ENCODE measurements around the gene RALGPS2. TPM values are rescaled to one million over a fixed set of nuclear protein-coding genes. Genes with fewer than 3 reads are reported as not detected.

The RALGPS2 gene
- total and polyA plus RNA-seq, 2 of the 8 experiments (the other 6 are each of a cell fraction or from before 2014, with no cell fraction given): 6.7 to 38.0 TPM

DNA sequence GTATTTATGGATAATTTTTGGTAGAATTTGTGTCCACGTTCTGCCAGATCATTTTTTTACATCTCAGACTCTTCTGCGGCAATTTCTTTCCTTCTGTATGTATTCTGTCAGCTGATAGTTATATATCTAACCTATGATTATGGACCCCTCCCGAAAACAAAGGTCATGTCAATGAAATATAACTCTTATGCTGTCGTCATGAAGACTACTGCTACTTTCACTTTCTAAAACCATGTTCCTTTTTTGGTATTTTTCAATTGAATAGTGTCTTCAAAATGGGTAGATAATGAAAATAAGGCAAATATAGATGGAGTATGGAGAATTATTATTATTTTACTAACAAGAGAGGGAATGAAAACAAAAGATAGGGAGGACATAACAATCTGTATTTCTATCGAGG lies 142.6 kb downstream of the RALGPS2 start:
- Histone ChIP-seq H2BK15ac (ENCODE audit: low read length) (no peak overlapping the region), H3K18ac (ENCODE audit: extremely low read depth, low read length) (no peak overlapping the region), H3K14ac (ENCODE audit: insufficient read length) (no peak overlapping the region), H2BK12ac (ENCODE audit: low read depth, low read length) (no peak overlapping the region), H3K27me3 (replicated peaks in 1 of 4; ENCODE audit: control insufficient read depth in 3 of 4, extremely low read depth in 1 of 4, insufficient read depth in 3 of 4, low read length in 3 of 4) (no peaks in the 10 kb centered on the region), H3K9ac (replicated peaks in 1 of 4; ENCODE audit: extremely low read depth in 1 of 4, low read depth in 3 of 4, low read length in 3 of 4) (no peak overlapping the region), H3K36me3 (ENCODE audit: control insufficient read depth in 2 of 4, insufficient read depth in 4 of 4, low read length in 3 of 4) (no peaks in the 10 kb centered on the region), H3K4me2 (ENCODE audit: insufficient read depth in 1 of 2, low read depth in 2 of 2, low read length in 2 of 2) (no peak overlapping the region), H3K9me3 (ENCODE audit: insufficient read depth in 2 of 2, low read depth in 1 of 2, low read length in 1 of 2) (no peaks in the 10 kb centered on the region), H3K4me1 (replicated peaks in 1 of 4; ENCODE audit: control insufficient read depth in 3 of 4, insufficient read depth in 4 of 4, low read length in 3 of 4) (peaks cover 0 to 6% (median 2%) of the 10 kb centered on the region in 4 experiments; a peak in 2 of 7 replicates), H2AFZ (ENCODE audit: low read length) (no peak overlapping the region), H3K4me3 (ENCODE audit: extremely low read depth in 1 of 4, insufficient read depth in 2 of 4, low read depth in 3 of 4, low read length in 4 of 4) (no peak overlapping the region), H2BK120ac (replicated peaks; ENCODE audit: low read depth, low read length) (no peak overlapping the region), H3K27ac (ENCODE audit: low read depth, low read length) (no peak overlapping the region), H3K23me2 (ENCODE audit: low read depth, low read length) (no peaks in the 10 kb centered on the region), H4K5ac (ENCODE audit: insufficient read length, low read depth, low read length) (no peak overlapping the region), H2AK5ac (ENCODE audit: low read depth, low read length) (no peak overlapping the region), H4K91ac (replicated peaks; ENCODE audit: insufficient read length, low read length) (no peak overlapping the region), H2BK20ac (ENCODE audit: low read length) (no peak overlapping the region), H3K56ac (replicated peaks; ENCODE audit: insufficient read length, low read depth, low read length) (no peak overlapping the region), H4K20me1 (replicated peaks in 1 of 2; ENCODE audit: control insufficient read depth in 1 of 2, insufficient read depth in 2 of 2, low read length in 2 of 2) (no peaks in the 10 kb centered on the region), H2BK5ac (ENCODE audit: low read depth, low read length) (no peak overlapping the region), H3K23ac (ENCODE audit: insufficient read length) (no peak overlapping the region), H3K79me1 (ENCODE audit: low read depth, low read length) (no peaks in the 10 kb centered on the region), H4K8ac (ENCODE audit: extremely low read depth, insufficient read depth, low read length) (no peak overlapping the region), H3K4ac (replicated peaks; ENCODE audit: insufficient read length, low read depth, low read length) (no peak overlapping the region), H3K79me2 (ENCODE audit: control insufficient read depth in 1 of 2, insufficient read depth in 2 of 2, low read length in 2 of 2) (no peaks in the 10 kb centered on the region)
- DNase-seq (ENCODE audit: low read depth in 1 of 2, low spot score in 2 of 2) (no peak), FAIRE-seq (no peak)
- ChIA-PET CTCF (ENCODE audit: partially characterized antibody) (interaction anchor here (1.0 to 1.5 kb wide), 2 partner anchors 132 to 135 kb away, joined by 5 to 6 read pairs; no protein-coding TSS in a partner anchor), POLR2A (ENCODE audit: partially characterized antibody) (no interaction called here)
- WGBS, 2 experiments (ENCODE audit: extremely low coverage in 1 of 2, insufficient coverage in 1 of 2, insufficient read length in 1 of 2, insufficient replicate concordance in 2 of 2, low coverage in 1 of 2, low lambda C conversion rate in 2 of 2, missing lambda C conversion rate in 1 of 2): 91% methylated on average over 5 of the region's 5 CpGs; no CpG with 5 or more reads in 1 of the 2 experiments
- TF ChIP-seq KDM5A (IDR thresholded peaks at IDR 0.05; ENCODE audit: low read length): no peak
- TF ChIP-seq KDM1A (IDR thresholded peaks at IDR 0.05; ENCODE audit: borderline replicate concordance, low read length): no peak
- TF ChIP-seq, protein P1, sequence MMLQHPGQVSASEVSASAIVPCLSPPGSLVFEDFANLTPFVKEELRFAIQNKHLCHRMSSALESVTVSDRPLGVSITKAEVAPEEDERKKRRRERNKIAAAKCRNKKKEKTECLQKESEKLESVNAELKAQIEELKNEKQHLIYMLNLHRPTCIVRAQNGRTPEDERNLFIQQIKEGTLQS (IDR thresholded peaks at IDR 0.05; ENCODE audit: insufficient read depth, low read depth, low read length): no peak
- no peak for TF ChIP-seq CBX8 (IDR thresholded peaks at IDR 0.05; ENCODE audit: borderline replicate concordance, low read depth, low read length)
- TF ChIP-seq, protein P2, sequence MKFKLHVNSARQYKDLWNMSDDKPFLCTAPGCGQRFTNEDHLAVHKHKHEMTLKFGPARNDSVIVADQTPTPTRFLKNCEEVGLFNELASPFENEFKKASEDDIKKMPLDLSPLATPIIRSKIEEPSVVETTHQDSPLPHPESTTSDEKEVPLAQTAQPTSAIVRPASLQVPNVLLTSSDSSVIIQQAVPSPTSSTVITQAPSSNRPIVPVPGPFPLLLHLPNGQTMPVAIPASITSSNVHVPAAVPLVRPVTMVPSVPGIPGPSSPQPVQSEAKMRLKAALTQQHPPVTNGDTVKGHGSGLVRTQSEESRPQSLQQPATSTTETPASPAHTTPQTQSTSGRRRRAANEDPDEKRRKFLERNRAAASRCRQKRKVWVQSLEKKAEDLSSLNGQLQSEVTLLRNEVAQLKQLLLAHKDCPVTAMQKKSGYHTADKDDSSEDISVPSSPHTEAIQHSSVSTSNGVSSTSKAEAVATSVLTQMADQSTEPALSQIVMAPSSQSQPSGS (IDR thresholded peaks at IDR 0.05; ENCODE audit: low read length): no peak
- no peak for TF ChIP-seq SIX5 (IDR thresholded peaks at IDR 0.05; ENCODE audit: low read depth, low read length)
